HepG2 (cell line): ENCODE measurements around the gene SSNA1.

Experiments
- ARID2 ChIP-seq: sonication (generic); formaldehyde crosslinking; IDR thresholded peaks from 2 replicates; pipeline ENCODE4 v1.8.1; 2022; ENCODE audit warnings: mild to moderate bottlenecking, missing genetic modification reagents, borderline replicate concordance
- CBX1 ChIP-seq: IDR thresholded peaks from one replicate; pipeline ENCODE4 v1.6.1; 2016; ENCODE audit warnings: antibody characterized with exemption, low read depth
- JUND ChIP-seq: sonication (generic); formaldehyde crosslinking; IDR thresholded peaks from 2 replicates; pipeline ENCODE4 v1.8.0; 2022; ENCODE audit warnings: mild to moderate bottlenecking, missing genetic modification reagents
- MTA1 ChIP-seq: sonication (generic); formaldehyde crosslinking; IDR thresholded peaks from 2 replicates; pipeline ENCODE4 v1.4.0; 2020; ENCODE audit warnings: missing genetic modification reagents, mild to moderate bottlenecking, borderline replicate concordance
- MXD4 ChIP-seq: IDR thresholded peaks from 2 replicates; pipeline ENCODE4 v1.6.1; 2016; ENCODE audit warnings: mild to moderate bottlenecking, missing biosample characterization, missing genetic modification reagents
- POLR2AphosphoS2 ChIP-seq: IDR thresholded peaks from 2 replicates; pipeline ENCODE4 v1.6.1; 2011; ENCODE audit warnings: low read depth, low read length, improper control_type of control experiment
- U2AF2 ChIP-seq: fragments of 200-400 bp; formaldehyde crosslinking; IDR thresholded peaks from 2 replicates; pipeline ENCODE4 v1.6.1; 2017; ENCODE audit warnings: low read depth, mild to moderate bottlenecking, low read length
- ZNF629 ChIP-seq: sonication (generic); formaldehyde crosslinking; conservative IDR thresholded peaks from 2 replicates; pipeline ENCODE4 v1.5.0; 2020; ENCODE audit warnings: missing genetic modification reagents
- ZNF839 ChIP-seq: sonication (generic); formaldehyde crosslinking; IDR thresholded peaks from 2 replicates; pipeline ENCODE4 v1.4.0; 2020; ENCODE audit warnings: missing genetic modification reagents, mild to moderate bottlenecking, borderline replicate concordance
- TF ChIP-seq, protein P1 (sequence below): sonication (generic); formaldehyde crosslinking; IDR thresholded peaks from 2 replicates; pipeline ENCODE4 v1.5.0; 2020; ENCODE audit warnings: mild to moderate bottlenecking, missing genetic modification reagents, moderate library complexity
- TF ChIP-seq, protein P2 (sequence below), 2 experiments: sonication (generic) in 1 of 2; formaldehyde crosslinking in 1 of 2; IDR thresholded peaks; 2 replicates each; pipeline versions ENCODE4 v1.5.1 to v1.6.1; 2011 to 2020; ENCODE audit warnings: borderline replicate concordance in 1 of 2, low read depth in 1 of 2, low read length in 1 of 2, mild to moderate bottlenecking in 1 of 2, missing genetic modification reagents in 1 of 2, moderate library complexity in 1 of 2

DNA sequence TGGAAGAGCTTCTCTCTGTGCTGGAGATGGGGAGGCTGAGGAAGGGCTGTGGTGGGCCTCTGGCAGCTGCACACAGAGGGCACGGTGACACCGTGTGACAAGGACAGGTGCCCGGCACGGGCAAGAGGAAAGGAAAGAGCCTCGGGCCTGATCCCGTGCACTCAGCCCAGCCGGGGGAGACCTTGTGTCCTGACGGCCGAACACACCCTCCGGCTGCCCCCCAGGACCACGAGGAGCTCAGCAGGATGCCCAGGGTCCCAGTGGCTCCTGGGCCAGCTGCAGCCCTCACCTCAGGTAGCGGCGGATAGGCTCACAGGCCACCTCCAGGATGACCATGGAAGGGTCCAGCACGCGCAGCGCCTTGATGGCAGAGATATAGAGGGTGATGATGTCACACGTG, 5.6 kb upstream of the SSNA1 start:
- TF ChIP-seq ZNF629 (CRISPR knock-in tag) (no peak), POLR2AphosphoS2 (no peak), MTA1 (CRISPR knock-in tag) (no peak), U2AF2 (no peak), CBX1 (no peak), ARID2 (CRISPR knock-in tag) (no peak), JUND (CRISPR knock-in tag) (no peak), ZNF839 (CRISPR knock-in tag) (no peak), MXD4 (CRISPR knock-in tag) (no peak)
- TF ChIP-seq, protein P1, sequence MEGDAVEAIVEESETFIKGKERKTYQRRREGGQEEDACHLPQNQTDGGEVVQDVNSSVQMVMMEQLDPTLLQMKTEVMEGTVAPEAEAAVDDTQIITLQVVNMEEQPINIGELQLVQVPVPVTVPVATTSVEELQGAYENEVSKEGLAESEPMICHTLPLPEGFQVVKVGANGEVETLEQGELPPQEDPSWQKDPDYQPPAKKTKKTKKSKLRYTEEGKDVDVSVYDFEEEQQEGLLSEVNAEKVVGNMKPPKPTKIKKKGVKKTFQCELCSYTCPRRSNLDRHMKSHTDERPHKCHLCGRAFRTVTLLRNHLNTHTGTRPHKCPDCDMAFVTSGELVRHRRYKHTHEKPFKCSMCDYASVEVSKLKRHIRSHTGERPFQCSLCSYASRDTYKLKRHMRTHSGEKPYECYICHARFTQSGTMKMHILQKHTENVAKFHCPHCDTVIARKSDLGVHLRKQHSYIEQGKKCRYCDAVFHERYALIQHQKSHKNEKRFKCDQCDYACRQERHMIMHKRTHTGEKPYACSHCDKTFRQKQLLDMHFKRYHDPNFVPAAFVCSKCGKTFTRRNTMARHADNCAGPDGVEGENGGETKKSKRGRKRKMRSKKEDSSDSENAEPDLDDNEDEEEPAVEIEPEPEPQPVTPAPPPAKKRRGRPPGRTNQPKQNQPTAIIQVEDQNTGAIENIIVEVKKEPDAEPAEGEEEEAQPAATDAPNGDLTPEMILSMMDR (CRISPR knock-in tag) = no peak
- TF ChIP-seq, protein P2, sequence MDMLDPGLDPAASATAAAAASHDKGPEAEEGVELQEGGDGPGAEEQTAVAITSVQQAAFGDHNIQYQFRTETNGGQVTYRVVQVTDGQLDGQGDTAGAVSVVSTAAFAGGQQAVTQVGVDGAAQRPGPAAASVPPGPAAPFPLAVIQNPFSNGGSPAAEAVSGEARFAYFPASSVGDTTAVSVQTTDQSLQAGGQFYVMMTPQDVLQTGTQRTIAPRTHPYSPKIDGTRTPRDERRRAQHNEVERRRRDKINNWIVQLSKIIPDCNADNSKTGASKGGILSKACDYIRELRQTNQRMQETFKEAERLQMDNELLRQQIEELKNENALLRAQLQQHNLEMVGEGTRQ (IDR thresholded peaks at IDR 0.05; ENCODE audit: low read depth, low read length) = no peak
- TF ChIP-seq, protein P2 (CRISPR knock-in tag; IDR thresholded peaks at IDR 0.05; ENCODE audit: borderline replicate concordance) = no peak
